HEK293 (cell line): ENCODE measurements around the gene MBD3L4.
"Not testable (repeated sequence)": the region's sequence is repeated elsewhere in the genome, so short reads cannot be mapped to it uniquely, and the experiment has no call there.

Source experiments
- REPIN1 ChIP-seq: fragments of 450-650 bp; formaldehyde crosslinking; IDR thresholded peaks from 2 replicates; pipeline ENCODE4 v1.5.1; 2017; ENCODE audit warnings: missing biosample characterization, missing genetic modification characterization, low read depth
- TCF7L2 ChIP-seq: IDR thresholded peaks from 2 replicates; pipeline ENCODE4 v1.6.1; 2011; ENCODE audit warnings: low read depth, mild to moderate bottlenecking, inconsistent platforms, low read length, moderate library complexity, borderline replicate concordance
- YY1 ChIP-seq: fragments of 450-650 bp; formaldehyde crosslinking; IDR thresholded peaks from 2 replicates; pipeline ENCODE4 v1.5.1; 2018; ENCODE audit warnings: missing biosample characterization, missing genetic modification characterization
- ZNF214 ChIP-seq: fragments of 450-650 bp; formaldehyde crosslinking; IDR thresholded peaks from 2 replicates; pipeline ENCODE4 v1.5.1; 2017; ENCODE audit warnings: missing biosample characterization, mild to moderate bottlenecking, missing genetic modification characterization, borderline replicate concordance
- ZNF24 ChIP-seq: fragments of 450-650 bp; formaldehyde crosslinking; IDR thresholded peaks from 2 replicates; pipeline ENCODE4 v1.5.1; 2016; ENCODE audit warnings: missing biosample characterization, missing genetic modification characterization
- ZNF274 ChIP-seq, 2 experiments: fragments of 200-500 bp in 1 of 2; fragments of 450-650 bp in 1 of 2; sonication (Bioruptor generic) in 1 of 2; formaldehyde crosslinking in 1 of 2; IDR thresholded peaks; 2 replicates each; pipeline versions ENCODE4 v1.5.1 to v1.6.1; 2014 to 2016; ENCODE audit warnings: borderline replicate concordance in 1 of 2, inconsistent platforms in 1 of 2, low read length in 1 of 2, missing biosample characterization in 1 of 2, missing genetic modification characterization in 1 of 2
- ZNF561 ChIP-seq: fragments of 450-650 bp; IDR thresholded peaks from 2 replicates; pipeline ENCODE4 v1.5.1; 2018; ENCODE audit warnings: missing biosample characterization, missing genetic modification characterization, borderline replicate concordance
- ZNF76 ChIP-seq: fragments of 450-650 bp; formaldehyde crosslinking; IDR thresholded peaks from 2 replicates; pipeline ENCODE4; 2016; ENCODE audit warnings: low read depth, missing biosample characterization, missing genetic modification characterization, borderline replicate concordance
- TF ChIP-seq, protein P1 (sequence below): IDR thresholded peaks from 2 replicates; pipeline ENCODE4 v1.6.1; 2011; ENCODE audit warnings: mild to moderate bottlenecking, low read depth, low read length, borderline replicate concordance
- TF ChIP-seq, protein P2 (sequence below): fragments of 450-650 bp; formaldehyde crosslinking; IDR thresholded peaks from 2 replicates; pipeline ENCODE4 v1.5.1; 2016; ENCODE audit warnings: missing biosample characterization, missing genetic modification characterization
- TF ChIP-seq, protein P3 (sequence below): fragments of 450-650 bp; formaldehyde crosslinking; IDR thresholded peaks from 2 replicates; pipeline ENCODE4 v1.5.1; 2017; ENCODE audit warnings: missing biosample characterization, missing genetic modification characterization
- TF ChIP-seq, protein P4 (sequence below): fragments of 450-650 bp; formaldehyde crosslinking; optimal IDR thresholded peaks from 2 replicates; pipeline ENCODE3; 2016; ENCODE audit warnings: missing biosample characterization, mild to moderate bottlenecking, missing genetic modification characterization
- TF ChIP-seq, protein P5 (sequence below): fragments of 450-650 bp; formaldehyde crosslinking; IDR thresholded peaks from 2 replicates; pipeline ENCODE4 v1.5.1; 2016; ENCODE audit warnings: missing biosample characterization, missing genetic modification characterization
- TF ChIP-seq, protein P6 (sequence below): fragments of 450-650 bp; formaldehyde crosslinking; IDR thresholded peaks from 2 replicates; pipeline ENCODE4 v1.5.1; 2016; ENCODE audit warnings: missing biosample characterization, missing genetic modification characterization

DNA sequence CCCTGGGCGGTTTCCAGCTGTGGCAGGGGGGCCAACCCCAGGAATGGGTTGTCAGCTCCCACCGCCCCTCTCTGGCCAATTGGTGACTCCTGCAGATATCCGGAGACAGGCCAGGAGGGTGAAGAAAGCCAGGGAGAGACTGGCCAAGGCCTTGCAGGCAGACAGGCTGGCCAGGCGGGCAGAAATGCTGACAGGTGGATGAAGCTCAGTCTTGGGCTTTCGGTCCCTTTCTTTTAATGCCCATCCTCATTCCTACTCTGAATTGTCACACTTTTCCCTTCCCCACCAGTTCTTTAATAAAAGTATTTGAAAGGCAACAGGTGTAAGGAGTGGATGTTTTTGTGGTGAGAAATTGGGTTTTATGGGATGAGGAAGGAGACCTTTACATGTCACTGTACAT, 11.4 kb upstream of the MBD3L4 start:
- TF ChIP-seq, protein P1, sequence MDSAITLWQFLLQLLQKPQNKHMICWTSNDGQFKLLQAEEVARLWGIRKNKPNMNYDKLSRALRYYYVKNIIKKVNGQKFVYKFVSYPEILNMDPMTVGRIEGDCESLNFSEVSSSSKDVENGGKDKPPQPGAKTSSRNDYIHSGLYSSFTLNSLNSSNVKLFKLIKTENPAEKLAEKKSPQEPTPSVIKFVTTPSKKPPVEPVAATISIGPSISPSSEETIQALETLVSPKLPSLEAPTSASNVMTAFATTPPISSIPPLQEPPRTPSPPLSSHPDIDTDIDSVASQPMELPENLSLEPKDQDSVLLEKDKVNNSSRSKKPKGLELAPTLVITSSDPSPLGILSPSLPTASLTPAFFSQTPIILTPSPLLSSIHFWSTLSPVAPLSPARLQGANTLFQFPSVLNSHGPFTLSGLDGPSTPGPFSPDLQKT: not testable (repeated sequence)
- TF ChIP-seq, protein P2, sequence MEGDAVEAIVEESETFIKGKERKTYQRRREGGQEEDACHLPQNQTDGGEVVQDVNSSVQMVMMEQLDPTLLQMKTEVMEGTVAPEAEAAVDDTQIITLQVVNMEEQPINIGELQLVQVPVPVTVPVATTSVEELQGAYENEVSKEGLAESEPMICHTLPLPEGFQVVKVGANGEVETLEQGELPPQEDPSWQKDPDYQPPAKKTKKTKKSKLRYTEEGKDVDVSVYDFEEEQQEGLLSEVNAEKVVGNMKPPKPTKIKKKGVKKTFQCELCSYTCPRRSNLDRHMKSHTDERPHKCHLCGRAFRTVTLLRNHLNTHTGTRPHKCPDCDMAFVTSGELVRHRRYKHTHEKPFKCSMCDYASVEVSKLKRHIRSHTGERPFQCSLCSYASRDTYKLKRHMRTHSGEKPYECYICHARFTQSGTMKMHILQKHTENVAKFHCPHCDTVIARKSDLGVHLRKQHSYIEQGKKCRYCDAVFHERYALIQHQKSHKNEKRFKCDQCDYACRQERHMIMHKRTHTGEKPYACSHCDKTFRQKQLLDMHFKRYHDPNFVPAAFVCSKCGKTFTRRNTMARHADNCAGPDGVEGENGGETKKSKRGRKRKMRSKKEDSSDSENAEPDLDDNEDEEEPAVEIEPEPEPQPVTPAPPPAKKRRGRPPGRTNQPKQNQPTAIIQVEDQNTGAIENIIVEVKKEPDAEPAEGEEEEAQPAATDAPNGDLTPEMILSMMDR (tag by site-specific recombination): not testable (repeated sequence)
- TF ChIP-seq, protein P3, sequence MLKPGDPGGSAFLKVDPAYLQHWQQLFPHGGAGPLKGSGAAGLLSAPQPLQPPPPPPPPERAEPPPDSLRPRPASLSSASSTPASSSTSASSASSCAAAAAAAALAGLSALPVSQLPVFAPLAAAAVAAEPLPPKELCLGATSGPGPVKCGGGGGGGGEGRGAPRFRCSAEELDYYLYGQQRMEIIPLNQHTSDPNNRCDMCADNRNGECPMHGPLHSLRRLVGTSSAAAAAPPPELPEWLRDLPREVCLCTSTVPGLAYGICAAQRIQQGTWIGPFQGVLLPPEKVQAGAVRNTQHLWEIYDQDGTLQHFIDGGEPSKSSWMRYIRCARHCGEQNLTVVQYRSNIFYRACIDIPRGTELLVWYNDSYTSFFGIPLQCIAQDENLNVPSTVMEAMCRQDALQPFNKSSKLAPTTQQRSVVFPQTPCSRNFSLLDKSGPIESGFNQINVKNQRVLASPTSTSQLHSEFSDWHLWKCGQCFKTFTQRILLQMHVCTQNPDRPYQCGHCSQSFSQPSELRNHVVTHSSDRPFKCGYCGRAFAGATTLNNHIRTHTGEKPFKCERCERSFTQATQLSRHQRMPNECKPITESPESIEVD (tag by site-specific recombination): not testable (repeated sequence)
- not testable (repeated sequence) for TF ChIP-seq YY1; ZNF561 (tag by site-specific recombination); TCF7L2; REPIN1 (tag by site-specific recombination); ZNF24; ZNF76 (tag by site-specific recombination); ZNF274 (IDR thresholded peaks at IDR 0.05; ENCODE audit: low read length); ZNF274 (tag by site-specific recombination; IDR thresholded peaks at IDR 0.05; ENCODE audit: borderline replicate concordance); ZNF214 (tag by site-specific recombination)
- TF ChIP-seq, protein P4, sequence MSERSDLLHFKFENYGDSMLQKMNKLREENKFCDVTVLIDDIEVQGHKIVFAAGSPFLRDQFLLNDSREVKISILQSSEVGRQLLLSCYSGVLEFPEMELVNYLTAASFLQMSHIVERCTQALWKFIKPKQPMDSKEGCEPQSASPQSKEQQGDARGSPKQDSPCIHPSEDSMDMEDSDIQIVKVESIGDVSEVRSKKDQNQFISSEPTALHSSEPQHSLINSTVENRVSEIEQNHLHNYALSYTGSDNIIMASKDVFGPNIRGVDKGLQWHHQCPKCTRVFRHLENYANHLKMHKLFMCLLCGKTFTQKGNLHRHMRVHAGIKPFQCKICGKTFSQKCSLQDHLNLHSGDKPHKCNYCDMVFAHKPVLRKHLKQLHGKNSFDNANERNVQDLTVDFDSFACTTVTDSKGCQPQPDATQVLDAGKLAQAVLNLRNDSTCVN (tag by site-specific recombination): not testable (repeated sequence)
- TF ChIP-seq, protein P5, sequence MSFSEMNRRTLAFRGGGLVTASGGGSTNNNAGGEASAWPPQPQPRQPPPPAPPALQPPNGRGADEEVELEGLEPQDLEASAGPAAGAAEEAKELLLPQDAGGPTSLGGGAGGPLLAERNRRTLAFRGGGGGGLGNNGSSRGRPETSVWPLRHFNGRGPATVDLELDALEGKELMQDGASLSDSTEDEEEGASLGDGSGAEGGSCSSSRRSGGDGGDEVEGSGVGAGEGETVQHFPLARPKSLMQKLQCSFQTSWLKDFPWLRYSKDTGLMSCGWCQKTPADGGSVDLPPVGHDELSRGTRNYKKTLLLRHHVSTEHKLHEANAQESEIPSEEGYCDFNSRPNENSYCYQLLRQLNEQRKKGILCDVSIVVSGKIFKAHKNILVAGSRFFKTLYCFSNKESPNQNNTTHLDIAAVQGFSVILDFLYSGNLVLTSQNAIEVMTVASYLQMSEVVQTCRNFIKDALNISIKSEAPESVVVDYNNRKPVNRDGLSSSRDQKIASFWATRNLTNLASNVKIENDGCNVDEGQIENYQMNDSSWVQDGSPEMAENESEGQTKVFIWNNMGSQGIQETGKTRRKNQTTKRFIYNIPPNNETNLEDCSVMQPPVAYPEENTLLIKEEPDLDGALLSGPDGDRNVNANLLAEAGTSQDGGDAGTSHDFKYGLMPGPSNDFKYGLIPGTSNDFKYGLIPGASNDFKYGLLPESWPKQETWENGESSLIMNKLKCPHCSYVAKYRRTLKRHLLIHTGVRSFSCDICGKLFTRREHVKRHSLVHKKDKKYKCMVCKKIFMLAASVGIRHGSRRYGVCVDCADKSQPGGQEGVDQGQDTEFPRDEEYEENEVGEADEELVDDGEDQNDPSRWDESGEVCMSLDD (tag by site-specific recombination): not testable (repeated sequence)
- TF ChIP-seq, protein P6, sequence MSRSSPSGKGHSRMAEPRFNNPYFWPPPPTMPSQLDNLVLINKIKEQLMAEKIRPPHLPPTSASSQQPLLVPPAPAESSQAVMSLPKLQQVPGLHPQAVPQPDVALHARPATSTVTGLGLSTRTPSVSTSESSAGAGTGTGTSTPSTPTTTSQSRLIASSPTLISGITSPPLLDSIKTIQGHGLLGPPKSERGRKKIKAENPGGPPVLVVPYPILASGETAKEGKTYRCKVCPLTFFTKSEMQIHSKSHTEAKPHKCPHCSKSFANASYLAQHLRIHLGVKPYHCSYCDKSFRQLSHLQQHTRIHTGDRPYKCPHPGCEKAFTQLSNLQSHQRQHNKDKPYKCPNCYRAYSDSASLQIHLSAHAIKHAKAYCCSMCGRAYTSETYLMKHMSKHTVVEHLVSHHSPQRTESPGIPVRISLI (tag by site-specific recombination): not testable (repeated sequence)
